OCI-LY1 (cell line): Measurements from ENCODE around the gene ASB17.

Experiments
- EZH2 ChIP-seq: fragments of 200-600 bp; sonication (generic), shearing (Covaris generic); IDR thresholded peaks from 2 replicates; pipeline ENCODE4 v1.8.0; 2017; ENCODE audit warnings: borderline replicate concordance, mixed run types, mild to moderate bottlenecking, antibody characterized with exemption, low read length, moderate library complexity, mixed read lengths
- TF ChIP-seq, protein P1 (sequence below): fragments of 200-600 bp; sonication (generic), shearing (Covaris generic); IDR thresholded peaks from 2 replicates; pipeline ENCODE4 v1.5.1; 2017; ENCODE audit warnings: mild to moderate bottlenecking, antibody characterized with exemption, low read length, moderate library complexity, mixed read lengths

DNA sequence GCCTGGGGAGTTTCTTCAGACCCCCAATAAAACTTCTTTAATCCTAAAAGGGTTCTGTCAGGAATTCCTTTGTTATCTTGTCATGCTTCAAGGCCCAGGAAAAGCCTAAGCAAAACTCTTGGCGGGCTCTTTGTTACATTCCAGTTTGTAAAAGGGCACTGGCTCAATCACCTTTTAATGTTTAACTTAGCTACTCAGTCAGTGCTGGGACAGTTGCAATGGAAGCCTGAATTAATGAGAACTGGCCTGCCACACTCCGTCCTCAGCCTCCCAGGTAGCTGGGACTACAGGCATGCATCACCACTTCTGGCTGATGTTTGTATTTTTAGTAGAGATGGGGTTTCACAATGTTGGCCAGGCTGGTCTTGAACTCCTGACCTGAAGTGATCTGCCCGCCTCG is 21.3 kb upstream of the ASB17 start:
- no peak for TF ChIP-seq EZH2
- TF ChIP-seq, protein P1, sequence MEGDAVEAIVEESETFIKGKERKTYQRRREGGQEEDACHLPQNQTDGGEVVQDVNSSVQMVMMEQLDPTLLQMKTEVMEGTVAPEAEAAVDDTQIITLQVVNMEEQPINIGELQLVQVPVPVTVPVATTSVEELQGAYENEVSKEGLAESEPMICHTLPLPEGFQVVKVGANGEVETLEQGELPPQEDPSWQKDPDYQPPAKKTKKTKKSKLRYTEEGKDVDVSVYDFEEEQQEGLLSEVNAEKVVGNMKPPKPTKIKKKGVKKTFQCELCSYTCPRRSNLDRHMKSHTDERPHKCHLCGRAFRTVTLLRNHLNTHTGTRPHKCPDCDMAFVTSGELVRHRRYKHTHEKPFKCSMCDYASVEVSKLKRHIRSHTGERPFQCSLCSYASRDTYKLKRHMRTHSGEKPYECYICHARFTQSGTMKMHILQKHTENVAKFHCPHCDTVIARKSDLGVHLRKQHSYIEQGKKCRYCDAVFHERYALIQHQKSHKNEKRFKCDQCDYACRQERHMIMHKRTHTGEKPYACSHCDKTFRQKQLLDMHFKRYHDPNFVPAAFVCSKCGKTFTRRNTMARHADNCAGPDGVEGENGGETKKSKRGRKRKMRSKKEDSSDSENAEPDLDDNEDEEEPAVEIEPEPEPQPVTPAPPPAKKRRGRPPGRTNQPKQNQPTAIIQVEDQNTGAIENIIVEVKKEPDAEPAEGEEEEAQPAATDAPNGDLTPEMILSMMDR, result no peak
